ENCODE measurements around the gene PAMR1.

Gene PAMR1

DNA sequence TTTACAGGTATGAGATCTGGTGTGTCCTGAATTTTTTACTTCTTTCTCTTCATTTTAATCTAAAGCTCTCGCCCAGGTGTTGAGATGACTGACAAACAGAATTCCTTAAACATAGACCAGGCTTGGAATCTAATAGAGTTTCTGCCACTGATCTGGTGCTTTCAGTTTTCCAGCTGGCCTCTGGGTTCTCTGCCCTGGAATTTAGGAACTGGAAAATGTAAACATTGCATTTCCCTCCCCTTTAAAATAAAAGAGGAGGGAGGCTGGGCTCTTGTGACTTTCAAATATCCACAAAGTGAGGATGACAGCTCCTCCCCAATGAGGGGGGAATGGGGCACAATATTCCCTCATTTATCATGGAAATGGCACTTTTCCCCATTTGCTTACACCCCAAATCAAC, 5.0 kb downstream of the PAMR1 start:
- Histone ChIP-seq H3K9ac (ENCODE audit: low read length) (no peak overlapping the region), H3K9me3 (ENCODE audit: insufficient read depth, low read length) (no peaks in the 10 kb centered on the region), H3K36me3 (ENCODE audit: low read length) (no peaks in the 10 kb centered on the region), H3K4me2 (ENCODE audit: low read depth, low read length, poor library complexity, severe bottlenecking) (no peak overlapping the region), H3F3A (ENCODE audit: insufficient read depth) (no peaks in the 10 kb centered on the region), H4K20me1 (ENCODE audit: low read depth, low read length) (no peaks in the 10 kb centered on the region), H3K4me3 (ENCODE audit: insufficient read depth, low read length, poor library complexity, severe bottlenecking) (no peak overlapping the region), H3K27ac (ENCODE audit: low read depth, low read length) (no peak overlapping the region), H2AFZ (ENCODE audit: low read depth, low read length, severe bottlenecking) (no peak overlapping the region), H3K79me2 (ENCODE audit: insufficient read depth, low read length) (no peaks in the 10 kb centered on the region), H3K27me3 (ENCODE audit: low read length) (no peaks in the 10 kb centered on the region), H3K9me2 (replicated peaks; ENCODE audit: insufficient read depth, low read length) (no peaks in the 10 kb centered on the region)
- TF ChIP-seq, protein P1, sequence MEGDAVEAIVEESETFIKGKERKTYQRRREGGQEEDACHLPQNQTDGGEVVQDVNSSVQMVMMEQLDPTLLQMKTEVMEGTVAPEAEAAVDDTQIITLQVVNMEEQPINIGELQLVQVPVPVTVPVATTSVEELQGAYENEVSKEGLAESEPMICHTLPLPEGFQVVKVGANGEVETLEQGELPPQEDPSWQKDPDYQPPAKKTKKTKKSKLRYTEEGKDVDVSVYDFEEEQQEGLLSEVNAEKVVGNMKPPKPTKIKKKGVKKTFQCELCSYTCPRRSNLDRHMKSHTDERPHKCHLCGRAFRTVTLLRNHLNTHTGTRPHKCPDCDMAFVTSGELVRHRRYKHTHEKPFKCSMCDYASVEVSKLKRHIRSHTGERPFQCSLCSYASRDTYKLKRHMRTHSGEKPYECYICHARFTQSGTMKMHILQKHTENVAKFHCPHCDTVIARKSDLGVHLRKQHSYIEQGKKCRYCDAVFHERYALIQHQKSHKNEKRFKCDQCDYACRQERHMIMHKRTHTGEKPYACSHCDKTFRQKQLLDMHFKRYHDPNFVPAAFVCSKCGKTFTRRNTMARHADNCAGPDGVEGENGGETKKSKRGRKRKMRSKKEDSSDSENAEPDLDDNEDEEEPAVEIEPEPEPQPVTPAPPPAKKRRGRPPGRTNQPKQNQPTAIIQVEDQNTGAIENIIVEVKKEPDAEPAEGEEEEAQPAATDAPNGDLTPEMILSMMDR (IDR thresholded peaks at IDR 0.05; ENCODE audit: insufficient read depth, low read length, poor library complexity, severe bottlenecking), result no peak

DNA sequence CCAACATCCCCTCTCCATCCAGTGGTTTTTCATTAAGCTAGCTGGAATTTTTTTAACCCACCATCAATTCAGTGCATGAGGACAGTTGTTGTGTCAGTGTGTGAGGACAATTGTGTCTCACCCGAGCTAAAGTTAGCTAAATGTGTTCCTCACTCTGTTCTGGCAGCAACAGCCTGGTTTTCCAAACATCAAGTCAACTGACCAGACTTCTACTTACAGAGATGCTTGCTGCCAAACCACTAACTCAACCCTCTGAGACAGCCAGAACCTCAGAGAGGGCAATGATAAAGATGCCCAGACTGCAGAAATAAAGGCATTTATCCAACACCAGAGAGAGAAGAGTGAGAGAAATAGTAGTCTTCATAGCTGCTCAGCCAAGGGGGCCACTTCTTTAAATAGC, 6.7 kb downstream of the PAMR1 start:
- H3K27ac ChIP-seq (ENCODE audit: low read depth, low read length), result no peak overlapping the region
- H3K9me3 ChIP-seq (ENCODE audit: insufficient read depth, low read length), result no peaks in the 10 kb centered on the region
- no peaks in the 10 kb centered on the region for H3K79me2 ChIP-seq (ENCODE audit: insufficient read depth, low read length)
- no peaks in the 10 kb centered on the region for H3K36me3 ChIP-seq (ENCODE audit: low read length)
- TF ChIP-seq, protein P1 (IDR thresholded peaks at IDR 0.05; ENCODE audit: insufficient read depth, low read length, poor library complexity, severe bottlenecking), result no peak
- TF ChIP-seq EZH2phosphoT487 (conservative IDR thresholded peaks at IDR 0.05; ENCODE audit: low read length), result no peak
- H3K4me3 ChIP-seq (ENCODE audit: insufficient read depth, low read length, poor library complexity, severe bottlenecking), result no peak overlapping the region
- no peaks in the 10 kb centered on the region for H3F3A ChIP-seq (ENCODE audit: insufficient read depth)
- H4K20me1 ChIP-seq (ENCODE audit: low read depth, low read length), result no peaks in the 10 kb centered on the region
- no peak overlapping the region for H3K9ac ChIP-seq (ENCODE audit: low read length)
- no peaks in the 10 kb centered on the region for H3K27me3 ChIP-seq (ENCODE audit: low read length)
- H2AFZ ChIP-seq (ENCODE audit: low read depth, low read length, severe bottlenecking), result no peak overlapping the region
- H3K9me2 ChIP-seq (replicated peaks; ENCODE audit: insufficient read depth, low read length), result no peaks in the 10 kb centered on the region
- no peak overlapping the region for H3K4me2 ChIP-seq (ENCODE audit: low read depth, low read length, poor library complexity, severe bottlenecking)

DNA sequence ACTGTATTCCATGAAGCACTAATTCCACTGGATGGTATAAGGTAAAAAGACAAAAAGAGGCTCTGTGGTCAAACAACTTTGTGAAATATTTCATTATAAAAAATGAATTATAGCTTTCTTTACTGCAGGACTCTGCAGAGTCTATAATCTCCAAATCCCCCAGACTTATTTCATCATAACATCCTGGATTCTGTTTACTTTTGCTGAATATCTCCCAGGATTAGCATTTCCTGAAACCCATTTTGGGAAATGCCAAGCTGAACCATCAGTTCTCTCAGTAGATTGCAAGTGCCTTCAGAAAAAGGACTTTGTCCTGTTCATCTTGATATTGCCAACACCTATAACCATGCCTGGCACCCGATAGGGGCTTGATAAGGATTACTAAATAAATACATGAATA, 7.9 kb downstream of the PAMR1 start:
- no peak overlapping the region for H3K27ac ChIP-seq (ENCODE audit: low read depth, low read length)
- no peak overlapping the region for H2AFZ ChIP-seq (ENCODE audit: low read depth, low read length, severe bottlenecking)
- no peaks in the 10 kb centered on the region for H3F3A ChIP-seq (ENCODE audit: insufficient read depth)
- no peak overlapping the region for H3K4me3 ChIP-seq (ENCODE audit: insufficient read depth, low read length, poor library complexity, severe bottlenecking)
- no peak overlapping the region for H3K9ac ChIP-seq (ENCODE audit: low read length)
- no peak overlapping the region for H3K4me2 ChIP-seq (ENCODE audit: low read depth, low read length, poor library complexity, severe bottlenecking)
- H4K20me1 ChIP-seq (ENCODE audit: low read depth, low read length), result no peaks in the 10 kb centered on the region
- no peaks in the 10 kb centered on the region for H3K9me3 ChIP-seq (ENCODE audit: insufficient read depth, low read length)
- no peaks in the 10 kb centered on the region for H3K36me3 ChIP-seq (ENCODE audit: low read length)
- H3K27me3 ChIP-seq (ENCODE audit: low read length), result no peaks in the 10 kb centered on the region
- TF ChIP-seq, protein P1 (IDR thresholded peaks at IDR 0.05; ENCODE audit: insufficient read depth, low read length, poor library complexity, severe bottlenecking), result no peak
- no peak for TF ChIP-seq EZH2phosphoT487 (conservative IDR thresholded peaks at IDR 0.05; ENCODE audit: low read length)
- no peaks in the 10 kb centered on the region for H3K79me2 ChIP-seq (ENCODE audit: insufficient read depth, low read length)
- no peaks in the 10 kb centered on the region for H3K9me2 ChIP-seq (replicated peaks; ENCODE audit: insufficient read depth, low read length)

DNA sequence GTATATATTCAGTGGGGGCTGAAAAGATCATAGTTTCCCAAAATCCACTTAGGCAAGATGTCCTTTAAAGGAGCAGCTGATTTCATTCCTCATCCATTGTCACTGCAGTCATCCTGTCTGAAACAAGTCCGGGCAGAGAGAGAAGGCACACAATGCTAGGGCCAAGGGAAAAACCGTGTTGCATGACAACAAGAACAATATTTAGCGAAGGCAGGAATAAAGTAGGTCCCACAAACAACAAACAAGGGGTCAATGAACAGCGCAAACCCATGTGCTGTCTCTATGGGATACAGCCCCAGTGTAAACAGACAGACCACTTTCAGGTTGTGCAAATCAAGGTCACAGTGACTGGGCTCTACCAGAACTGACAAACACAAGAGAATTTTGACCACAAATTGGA, 9.0 kb downstream of the PAMR1 start:
- no peak overlapping the region for H3K4me2 ChIP-seq (ENCODE audit: low read depth, low read length, poor library complexity, severe bottlenecking)
- no peak overlapping the region for H3K27ac ChIP-seq (ENCODE audit: low read depth, low read length)
- H3K9ac ChIP-seq (ENCODE audit: low read length), result no peak overlapping the region
- no peaks in the 10 kb centered on the region for H3K36me3 ChIP-seq (ENCODE audit: low read length)
- no peak overlapping the region for H3K4me3 ChIP-seq (ENCODE audit: insufficient read depth, low read length, poor library complexity, severe bottlenecking)
- no peaks in the 10 kb centered on the region for H3K9me3 ChIP-seq (ENCODE audit: insufficient read depth, low read length)
- H3K9me2 ChIP-seq (replicated peaks; ENCODE audit: insufficient read depth, low read length), result no peaks in the 10 kb centered on the region
- H3K27me3 ChIP-seq (ENCODE audit: low read length), result no peaks in the 10 kb centered on the region
- TF ChIP-seq EZH2phosphoT487 (conservative IDR thresholded peaks at IDR 0.05; ENCODE audit: low read length), result no peak
- TF ChIP-seq, protein P1 (IDR thresholded peaks at IDR 0.05; ENCODE audit: insufficient read depth, low read length, poor library complexity, severe bottlenecking), result no peak
- H2AFZ ChIP-seq (ENCODE audit: low read depth, low read length, severe bottlenecking), result no peak overlapping the region
- H3K79me2 ChIP-seq (ENCODE audit: insufficient read depth, low read length), result no peaks in the 10 kb centered on the region
- no peaks in the 10 kb centered on the region for H3F3A ChIP-seq (ENCODE audit: insufficient read depth)
- H4K20me1 ChIP-seq (ENCODE audit: low read depth, low read length), result no peaks in the 10 kb centered on the region

Measured in SU-DHL-6 (cell line).